GM12872 (cell line): ENCODE results near the gene PAIP2.

ENCODE experiments used
- CTCF ChIP-seq: IDR thresholded peaks from 3 replicates; pipeline ENCODE4 v1.5.1; 2011; ENCODE audit warnings: low read depth, mild to moderate bottlenecking, low read length, moderate library complexity; ENCODE audit not compliant: insufficient read depth

The PAIP2 gene

DNA sequence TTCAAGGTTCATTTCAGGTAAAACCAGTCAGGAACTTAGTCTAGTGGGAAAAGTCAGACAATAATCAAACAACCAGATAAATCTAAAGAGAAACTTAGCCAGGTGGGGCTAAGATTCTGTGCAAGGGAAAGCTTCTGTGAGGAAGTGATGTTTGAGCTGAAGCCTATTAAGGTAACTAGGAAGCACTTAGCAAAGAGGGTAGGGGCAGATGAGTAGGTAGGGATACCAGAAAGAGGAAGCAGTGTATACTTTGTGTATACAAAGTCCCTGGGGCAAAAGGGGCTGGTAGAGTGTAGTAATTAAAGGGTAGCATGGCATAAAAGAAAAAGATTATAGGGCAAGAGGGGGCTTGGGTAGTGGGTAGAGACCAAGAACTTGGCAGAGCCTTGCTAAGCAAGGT, 65.9 kb downstream of the PAIP2 start:
- no peak for TF ChIP-seq CTCF

- no peak for TF ChIP-seq CTCF
Measured at GRCh38 chr5:139408191-139408590, 66.5 kb downstream of the PAIP2 start.

DNA sequence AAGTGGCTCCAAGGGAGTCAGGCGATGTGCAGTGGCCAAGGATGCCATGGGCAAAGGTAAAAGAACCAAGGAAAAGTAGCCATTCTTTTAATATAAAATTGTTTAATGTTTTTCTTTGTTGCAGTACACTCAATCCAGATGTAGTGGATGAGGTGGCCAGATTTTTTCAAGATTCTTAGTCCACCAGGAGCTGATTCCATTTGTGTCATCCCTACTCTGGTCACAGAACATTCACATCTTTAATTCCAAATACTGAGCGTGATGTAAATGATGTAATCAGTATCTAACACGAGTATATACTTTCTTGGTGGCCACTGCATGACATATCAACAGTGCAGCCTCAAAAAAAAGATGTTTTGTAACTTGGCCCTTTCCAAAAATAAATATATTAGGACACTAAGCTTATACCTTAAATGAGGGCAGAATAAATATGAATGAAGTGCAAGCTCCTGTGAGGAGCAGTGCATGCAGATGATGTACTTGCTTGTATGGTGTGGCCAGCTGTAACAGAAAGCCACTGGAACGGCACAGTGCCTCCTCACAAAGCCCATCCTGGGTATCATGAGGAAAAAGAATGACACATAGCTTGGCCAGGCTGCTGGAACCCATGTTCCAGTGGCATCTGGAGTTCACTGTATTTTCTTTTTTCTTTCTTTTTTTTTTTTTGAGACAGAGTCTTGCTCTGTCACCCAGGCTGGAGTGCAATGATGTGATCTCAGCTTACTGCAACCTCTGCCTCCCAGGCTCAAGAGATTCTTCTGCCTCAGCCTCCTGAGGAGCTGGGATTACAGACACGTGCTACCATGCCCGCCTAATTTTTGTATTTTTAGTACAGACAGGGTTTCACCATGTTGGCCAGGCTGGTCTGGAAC, 68.7 kb downstream of the PAIP2 start:
- no peak for TF ChIP-seq CTCF

GRCh38 chr5:139410993-139411828, 69.6 kb downstream of the PAIP2 start:
- TF ChIP-seq CTCF: no peak

DNA sequence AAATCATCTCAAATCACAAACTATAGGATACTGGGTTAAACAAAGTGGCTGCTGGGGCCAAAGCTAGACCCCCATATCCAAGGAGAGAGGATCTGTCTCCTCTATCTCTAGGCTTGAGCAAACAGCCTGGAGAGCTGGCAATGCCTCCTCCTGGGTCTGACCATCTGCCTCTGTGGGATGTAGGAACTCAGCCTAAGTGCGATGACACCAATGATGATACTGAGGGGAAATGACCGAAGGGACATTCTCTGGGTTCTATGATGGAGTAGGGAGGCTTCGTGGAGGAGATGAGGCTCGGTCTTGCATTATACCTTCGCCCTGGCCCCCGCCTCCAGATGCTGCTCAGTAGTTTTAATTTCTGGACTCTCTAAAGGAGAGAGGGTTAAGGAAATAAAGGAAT, 71.5 kb downstream of the PAIP2 start:
- no peak for TF ChIP-seq CTCF

- TF ChIP-seq CTCF: no peak
Measured at GRCh38 chr5:139413963-139414362, 72.3 kb downstream of the PAIP2 start.

DNA sequence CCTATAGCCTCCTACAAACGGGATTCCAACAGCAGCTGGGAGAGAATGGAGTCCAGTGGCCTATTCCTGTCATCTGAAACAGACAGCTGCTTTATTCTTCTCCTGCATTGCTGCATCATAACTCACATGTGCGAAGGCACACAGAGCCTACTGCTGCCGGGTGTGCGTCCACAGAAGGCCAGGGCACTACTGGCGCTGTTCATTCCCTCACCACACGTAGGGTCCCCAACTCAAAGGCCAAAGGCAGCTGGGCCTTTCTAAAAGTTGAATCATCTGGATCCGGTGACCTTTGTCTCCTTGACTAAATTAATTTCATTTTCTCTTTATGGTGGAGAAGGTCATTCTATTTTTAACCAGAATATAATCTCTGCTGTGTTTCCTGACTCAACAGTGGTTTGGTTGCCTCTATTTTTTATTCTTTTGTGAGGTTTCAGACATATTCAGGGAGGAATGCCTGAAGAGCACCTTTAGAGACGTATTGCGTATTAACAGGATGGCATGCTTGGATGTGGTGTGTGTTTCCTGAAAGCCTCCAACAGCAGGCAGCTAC, 73.0 kb downstream of the PAIP2 start:
- TF ChIP-seq CTCF: no peak
